ENCODE data around the gene ALK.

DNA sequence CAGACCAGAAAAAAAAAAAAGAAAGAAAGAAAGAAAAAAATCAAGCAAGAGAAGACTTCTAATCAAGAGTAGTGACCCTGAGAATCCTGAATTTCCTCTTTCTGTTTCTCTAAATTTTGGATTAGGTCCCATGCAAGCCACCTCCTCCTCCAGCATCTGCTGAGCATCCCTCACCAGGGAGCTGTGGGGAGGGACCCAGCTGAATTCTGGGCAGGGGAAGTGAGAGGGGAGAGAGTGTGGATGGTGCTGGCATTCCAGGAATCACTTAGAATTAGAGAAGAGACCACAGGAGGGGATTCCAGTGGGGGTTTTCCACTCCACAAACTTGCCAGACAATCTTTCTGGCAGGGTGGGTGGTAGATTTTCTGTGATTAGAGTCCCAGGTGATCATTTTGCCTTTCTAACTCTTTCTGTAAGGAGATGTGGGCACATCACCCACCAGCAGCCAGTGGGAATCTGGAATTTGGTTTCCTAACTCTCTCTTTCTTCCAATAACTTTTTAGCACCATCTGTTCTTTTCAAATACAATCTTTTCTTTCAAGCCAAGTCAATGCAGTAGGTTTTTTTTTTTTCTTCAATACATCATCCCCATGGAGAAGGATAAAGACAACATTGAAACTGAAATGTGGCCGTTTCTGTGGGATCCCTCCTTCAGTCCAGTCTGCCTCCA, 526.9 kb downstream of the ALK start:
- TF ChIP-seq CTCF (conservative IDR thresholded peaks at IDR 0.05) = no peak
- TF ChIP-seq ZFX (IDR thresholded peaks at IDR 0.05) = no peak
